Cardiac muscle cell (in vitro differentiated cells and primary cell): ENCODE data around the gene C19orf53. TPM values are rescaled to one million over a fixed set of nuclear protein-coding genes. Genes with fewer than 3 reads are reported as not detected.
"Not testable (repeated sequence)": the region's sequence is repeated elsewhere in the genome, so short reads cannot be mapped to it uniquely, and the experiment has no call there.

Experiments
- DNase-seq, 2 donors: peaks; one replicate each; pipeline versions ENCODE4 v3.0.0 to v3.0.0-alpha.2; 2010 to 2017; ENCODE audit warnings: low read depth in 1 of 2, low spot score in 1 of 2
- H3K27ac ChIP-seq: fragments of 200-600 bp; sonication (generic); 2 replicates; pipeline ENCODE4 v1.5.1; 2016
- H3K27me3 ChIP-seq: fragments of 200-600 bp; sonication (generic); 2 replicates; pipeline ENCODE4 v1.6.0; 2016; ENCODE audit warnings: control low read depth
- H3K36me3 ChIP-seq: fragments of 200-600 bp; sonication (generic); 2 replicates; pipeline ENCODE4 v1.5.1; 2016; ENCODE audit warnings: control low read depth
- H3K4me1 ChIP-seq: fragments of 200-600 bp; sonication (generic); 2 replicates; pipeline ENCODE4 v1.8.1; 2017; ENCODE audit warnings: low read depth, mild to moderate bottlenecking, mixed run types
- H3K4me3 ChIP-seq: fragments of 200-600 bp; sonication (generic); 2 replicates; pipeline ENCODE4 v1.5.1; 2016; ENCODE audit warnings: mild to moderate bottlenecking
- H3K9me3 ChIP-seq: fragments of 200-600 bp; sonication (generic); 2 replicates; pipeline ENCODE4 v1.5.1; 2017; ENCODE audit warnings: low read depth, mild to moderate bottlenecking, control low read depth
- CTCF ChIP-seq: IDR thresholded peaks from 2 replicates; pipeline ENCODE4 v1.5.1; 2012; ENCODE audit warnings: low read depth, mild to moderate bottlenecking, low read length
- polyA plus RNA-seq: library from polyadenylated mRNA; unstranded; fragments of >200 nt; fragmentation: Nextera tagmentation; extraction: Ambion mirVana; gene quantifications from 2 replicates; pipeline ENCODE4 v1.2.1, GENCODE V29; 2016
- total RNA-seq: library from RNA; depleted of rRNA; stranded (reverse); fragments of >200 nt; gene quantifications from 2 replicates; pipeline ENCODE4 v1.2.3, GENCODE V29; 2016

The C19orf53 gene
- total and polyA plus RNA-seq, 2 experiments from 2014 or later, result 242 to 276 TPM

- Histone ChIP-seq H3K4me3 (no peak overlapping the region), H3K27me3 (no peaks in the 10 kb centered on the region), H3K36me3 (peaks cover 9% of the 10 kb centered on the region), H3K4me1 (peaks cover 10% of the 10 kb centered on the region), H3K9me3 (no peaks in the 10 kb centered on the region), H3K27ac (peak overlapping the region; percentile 19)
- TF ChIP-seq CTCF, result no peak
- DNase-seq, result no peak
These were observed 4.1 kb downstream of the C19orf53 start for GRCh38 chr19:13778398-13778797.

- no peak for DNase-seq
- Histone ChIP-seq H3K36me3 (peaks cover 9% of the 10 kb centered on the region), H3K27ac (peak overlapping the region; percentile 19), H3K4me1 (peaks cover 10% of the 10 kb centered on the region), H3K27me3 (no peaks in the 10 kb centered on the region), H3K4me3 (no peak overlapping the region), H3K9me3 (no peaks in the 10 kb centered on the region)
- no peak for TF ChIP-seq CTCF
These were observed 4.6 kb downstream of the C19orf53 start for GRCh38 chr19:13778847-13779246.

GRCh38 chr19:13779794-13780193 is 5.5 kb downstream of the C19orf53 start:
- H3K36me3 ChIP-seq, result not testable (repeated sequence)

GRCh38 chr19:13781547-13781946 is 7.3 kb downstream of the C19orf53 start:
- no peak overlapping the region for H3K27ac ChIP-seq
- TF ChIP-seq CTCF, result no peak
- H3K27me3 ChIP-seq, result no peaks in the 10 kb centered on the region
- H3K4me3 ChIP-seq, result no peak overlapping the region
- peaks cover 7% of the 10 kb centered on the region for H3K4me1 ChIP-seq
- DNase-seq, result peak; percentile 67 to 94
- no peaks in the 10 kb centered on the region for H3K9me3 ChIP-seq
- peaks cover 9% of the 10 kb centered on the region for H3K36me3 ChIP-seq

More at GRCh38 chr19:13779794-13780193, 5.5 kb downstream of the C19orf53 start:
- not testable (repeated sequence) for H3K27ac ChIP-seq, DNase-seq, H3K4me3 ChIP-seq, H3K27me3 ChIP-seq, H3K9me3 ChIP-seq
- H3K4me1 ChIP-seq, result peaks cover 10% of the 10 kb centered on the region

GRCh38 chr19:13782537-13782936 is 8.3 kb downstream of the C19orf53 start:
- no peak for TF ChIP-seq CTCF
- no peak overlapping the region for H3K27ac ChIP-seq
- peaks cover 7% of the 10 kb centered on the region for H3K4me1 ChIP-seq
- DNase-seq, result peak in 1 of 2 donors; percentile 21
- H3K27me3 ChIP-seq, result no peaks in the 10 kb centered on the region
- H3K4me3 ChIP-seq, result no peak overlapping the region
- H3K36me3 ChIP-seq, result peaks cover 9% of the 10 kb centered on the region
- H3K9me3 ChIP-seq, result no peaks in the 10 kb centered on the region

- no peak overlapping the region for H3K27ac ChIP-seq
- peaks cover 7% of the 10 kb centered on the region for H3K4me1 ChIP-seq
- no peak overlapping the region for H3K4me3 ChIP-seq
- H3K9me3 ChIP-seq, result no peaks in the 10 kb centered on the region
- peaks cover 3% of the 10 kb centered on the region for H3K36me3 ChIP-seq
- no peak for TF ChIP-seq CTCF
- no peak for DNase-seq
- H3K27me3 ChIP-seq, result no peaks in the 10 kb centered on the region
These were observed 9.6 kb downstream of the C19orf53 start for GRCh38 chr19:13783565-13784500.
